Esophagus squamous epithelium (tissue), 5 donors: ENCODE measurements around the gene SEMA6B. TPM values are rescaled to one million over a fixed set of nuclear protein-coding genes. Genes with fewer than 3 reads are reported as not detected.

Source experiments
- DNase-seq: peaks from one replicate; lab custom pipeline; 2025; lab: John Stamatoyannopoulos, UW
- H3K27ac ChIP-seq, 4 donors: fragments of 200-600 bp; sonication (generic); one replicate each; pipeline ENCODE4 v1.5.1; 2016 to 2019; ENCODE audit warnings: mild to moderate bottlenecking in 1 of 4
- H3K27me3 ChIP-seq, 4 donors: fragments of 200-600 bp; sonication (generic); 1 replicate in 3 of 4; 2 replicates in 1 of 4; pipeline versions ENCODE4 v1.5.1 to v1.6.0; 2017 to 2021; ENCODE audit warnings: antibody characterized with exemption in 1 of 4
- H3K36me3 ChIP-seq, 3 donors: fragments of 200-600 bp; sonication (generic); one replicate each; pipeline ENCODE4 v1.5.1; 2016 to 2019
- H3K4me1 ChIP-seq, 3 donors: fragments of 200-600 bp; sonication (generic); one replicate each; pipeline ENCODE4 v1.5.1; 2017 to 2019
- H3K4me3 ChIP-seq, 4 donors: fragments of 200-600 bp; sonication (generic); 1 replicate in 3 of 4; 2 replicates in 1 of 4; pipeline ENCODE4 v1.5.1; 2016 to 2019; ENCODE audit warnings: mild to moderate bottlenecking in 2 of 4, moderate library complexity in 1 of 4
- H3K9me3 ChIP-seq, 3 donors: fragments of 200-600 bp; sonication (generic); one replicate each; pipeline ENCODE4 v1.5.1; 2016 to 2019
- CTCF ChIP-seq, 6 experiments: fragments of 450-650 bp in 4 of 6; fragments of 200-600 bp in 2 of 6; sonication (generic) in 2 of 6; IDR thresholded peaks; one replicate each; pipeline ENCODE4 v1.5.1; 2016 to 2019; ENCODE audit warnings: antibody characterized with exemption in 6 of 6, mild to moderate bottlenecking in 4 of 6, moderate library complexity in 4 of 6
- POLR2A ChIP-seq, 4 donors: fragments of 450-650 bp; IDR thresholded peaks; one replicate each; pipeline ENCODE4 v1.6.1; 2017; ENCODE audit warnings: antibody characterized with exemption in 4 of 4, mild to moderate bottlenecking in 4 of 4, moderate library complexity in 3 of 4
- WGBS, 2 donors: methylation state at CpG; one replicate each; pipeline ENCODE4 v1.1.5; 2018; 5-methylcytosine and 5-hydroxymethylcytosine counted together
- intact Hi-C: fragments of 100-400 bp; cut with DNase I; formaldehyde crosslinking; loops from one replicate; pipeline ENCODE4 v1.15.0; 2022
- total RNA-seq, 4 donors: library from RNA; depleted of rRNA; stranded (reverse); fragments of >200 nt; gene quantifications; one replicate each; pipeline ENCODE4 v1.1.0, GENCODE V29; 2016
- donor health status: DM: yes; HTN: yes; CAD: no.

SEMA6B gene
- total RNA-seq, 4 donors from 2014 or later: 0.61 to 4.3 (median 1.8) TPM

GRCh38 chr19:4515732-4516131 lies 43.8 kb downstream of the SEMA6B start:
- TF ChIP-seq POLR2A (IDR thresholded peaks at IDR 0.05): no peak
- TF ChIP-seq CTCF (IDR thresholded peaks at IDR 0.05): no peak
- Histone ChIP-seq H3K27me3 (peaks cover 0 to 17% (median 0%) of the 10 kb centered on the region in 4 donors), H3K4me3 (no peak overlapping the region), H3K9me3 (no peaks in the 10 kb centered on the region), H3K36me3 (no peaks in the 10 kb centered on the region), H3K4me1 (peaks cover 18 to 26% (median 20%) of the 10 kb centered on the region in 3 donors), H3K27ac (no peak overlapping the region)
- 55 to 85% methylated on average over 1 to 2 of the region's 5 CpGs for WGBS, 2 donors
- intact Hi-C loops: no loop called here
- DNase-seq: no peak

GRCh38 chr19:4513248-4513647 lies 46.2 kb downstream of the SEMA6B start:
- Histone ChIP-seq H3K27ac (no peak overlapping the region), H3K4me3 (no peak overlapping the region), H3K27me3 (peaks cover 0 to 13% (median 0%) of the 10 kb centered on the region in 4 donors), H3K4me1 (peaks cover under 1 to 7% (median under 1%) of the 10 kb centered on the region in 3 donors), H3K36me3 (no peaks in the 10 kb centered on the region), H3K9me3 (no peaks in the 10 kb centered on the region)
- WGBS, 2 donors: 90 to 92% methylated on average over 2 to 4 of the region's 17 CpGs
- DNase-seq: no peak
- intact Hi-C loops: no loop called here
- TF ChIP-seq POLR2A (IDR thresholded peaks at IDR 0.05): no peak
- TF ChIP-seq CTCF (IDR thresholded peaks at IDR 0.05): no peak

- Histone ChIP-seq H3K36me3 (no peaks in the 10 kb centered on the region), H3K27me3 (peaks cover 0 to 5% (median 0%) of the 10 kb centered on the region in 4 donors), H3K4me3 (no peak overlapping the region), H3K4me1 (peaks cover 0 to 3% (median 0%) of the 10 kb centered on the region in 3 donors), H3K9me3 (no peaks in the 10 kb centered on the region), H3K27ac (no peak overlapping the region)
- intact Hi-C loops: no loop called here
- no peak for DNase-seq
- 72 to 81% methylated on average over 4 to 13 of the region's 17 CpGs for WGBS, 2 donors
- TF ChIP-seq CTCF (IDR thresholded peaks at IDR 0.05) (no peak), POLR2A (IDR thresholded peaks at IDR 0.05) (no peak)
Measured at GRCh38 chr19:4512070-4512469, 47.4 kb downstream of the SEMA6B start.

GRCh38 chr19:4511300-4512054 lies 48.0 kb downstream of the SEMA6B start:
- 77 to 81% methylated on average over 21 to 25 of the region's 27 CpGs for WGBS, 2 donors
- TF ChIP-seq CTCF (IDR thresholded peaks at IDR 0.05) (no peak), POLR2A (IDR thresholded peaks at IDR 0.05) (no peak)

GRCh38 chr19:4510435-4511255 lies 48.8 kb downstream of the SEMA6B start:
- no peak for DNase-seq
- intact Hi-C loops: no loop called here
- no peaks in the 10 kb centered on the region for H3K27me3 ChIP-seq
- TF ChIP-seq POLR2A (IDR thresholded peaks at IDR 0.05) (no peak), CTCF (IDR thresholded peaks at IDR 0.05) (no peak)
- 78 to 79% methylated on average over 8 to 13 of the region's 37 CpGs for WGBS, 2 donors
- H3K4me1 ChIP-seq: no peaks in the 10 kb centered on the region
- H3K4me3 ChIP-seq: no peak overlapping the region
- no peaks in the 10 kb centered on the region for H3K9me3 ChIP-seq
- peaks cover 0 to 6% (median 0%) of the 10 kb centered on the region in 3 donors for H3K36me3 ChIP-seq
- no peak overlapping the region for H3K27ac ChIP-seq

More at GRCh38 chr19:4511300-4512054, 48.0 kb downstream of the SEMA6B start:
- no peak overlapping the region for H3K27ac ChIP-seq
- H3K4me1 ChIP-seq: no peaks in the 10 kb centered on the region
- H3K9me3 ChIP-seq: no peaks in the 10 kb centered on the region
- intact Hi-C loops: no loop called here
- H3K36me3 ChIP-seq: no peaks in the 10 kb centered on the region
- no peak overlapping the region for H3K4me3 ChIP-seq
- H3K27me3 ChIP-seq: no peaks in the 10 kb centered on the region
- DNase-seq: no peak
